HG03378 (cell line): ENCODE results near the gene UNC93B1.

Source experiments
- ATAC-seq: cut with Tn5 transposase; IDR thresholded peaks from one replicate; pipeline ENCODE4 v1.9.1; 2021; ENCODE audit warnings: mild to moderate bottlenecking, moderate library complexity; ENCODE audit not compliant: unreplicated experiment

UNC93B1 gene

DNA sequence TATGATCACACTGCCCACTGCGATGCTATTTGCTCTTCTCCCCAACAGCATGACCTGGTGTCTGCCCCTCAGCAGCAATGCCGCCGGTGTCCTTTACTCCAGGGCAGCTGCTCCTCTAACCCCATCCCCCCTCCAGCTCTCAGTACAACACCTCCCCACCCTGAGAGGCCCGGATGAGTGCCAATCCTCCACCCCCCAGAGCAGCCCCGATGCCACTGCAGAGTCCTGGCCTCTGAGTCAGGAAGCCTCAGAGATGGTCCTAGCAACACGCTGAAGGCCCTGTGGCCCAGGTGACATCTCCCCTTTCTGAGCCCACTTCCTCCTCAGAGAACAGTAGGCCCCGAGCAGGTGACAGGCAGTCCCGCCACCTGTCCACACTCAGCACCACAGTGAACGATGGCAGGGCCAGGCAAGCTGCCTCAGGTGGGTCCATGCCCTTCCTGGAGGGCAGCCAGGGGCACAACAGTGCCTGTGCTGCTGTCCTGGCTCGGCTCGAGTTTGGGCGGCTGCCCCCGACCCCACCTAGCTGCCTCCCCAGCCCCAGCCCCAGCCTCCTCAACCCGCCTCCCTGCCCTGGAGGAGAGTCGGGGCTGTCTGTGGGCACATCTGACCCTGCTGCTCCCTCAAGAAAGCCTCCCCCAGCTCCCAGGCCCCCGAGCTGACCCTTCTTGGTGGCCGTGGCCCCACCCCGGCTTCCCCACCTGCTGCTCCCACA, 22.7 kb upstream of the UNC93B1 start:
- no peak for ATAC-seq

DNA sequence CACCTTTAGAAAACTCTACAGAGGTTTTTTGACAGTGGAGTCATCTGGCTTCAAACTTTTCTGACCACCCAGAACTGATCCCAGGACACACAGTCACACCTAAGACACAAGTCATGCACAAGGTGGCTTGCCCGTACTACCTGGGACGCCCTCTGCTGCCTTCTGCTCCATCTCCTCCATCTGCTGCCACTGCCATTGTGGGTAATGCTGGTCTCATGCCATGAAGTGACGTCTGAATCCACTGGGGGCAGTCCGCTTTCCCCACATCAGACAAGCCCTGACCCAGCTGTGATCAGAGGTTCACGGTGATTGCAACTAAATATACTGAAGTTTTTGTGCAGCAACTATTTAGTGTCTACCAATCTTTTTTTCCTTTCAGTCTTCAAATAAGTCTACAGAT, 21.1 kb upstream of the UNC93B1 start:
- ATAC-seq = no peak

DNA sequence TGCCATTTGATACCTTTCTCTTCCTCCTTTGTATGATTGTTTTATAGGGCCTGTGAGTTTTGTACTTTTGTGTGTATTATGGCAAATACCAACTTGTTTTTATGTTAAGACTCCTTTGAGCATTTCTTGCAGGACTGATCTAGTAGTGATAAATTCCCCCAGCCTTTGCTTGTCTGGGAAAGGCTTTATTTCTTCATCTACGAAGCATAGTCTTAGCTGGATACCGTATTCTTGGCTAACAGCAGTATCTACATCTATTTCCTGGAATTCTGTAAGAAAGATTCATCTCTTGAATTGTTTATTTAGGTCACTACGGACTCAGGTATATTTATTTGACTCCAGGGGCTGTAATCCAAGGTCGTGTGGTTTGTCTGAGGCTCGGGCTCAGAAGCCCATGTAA, 20.6 kb upstream of the UNC93B1 start:
- no peak for ATAC-seq

DNA sequence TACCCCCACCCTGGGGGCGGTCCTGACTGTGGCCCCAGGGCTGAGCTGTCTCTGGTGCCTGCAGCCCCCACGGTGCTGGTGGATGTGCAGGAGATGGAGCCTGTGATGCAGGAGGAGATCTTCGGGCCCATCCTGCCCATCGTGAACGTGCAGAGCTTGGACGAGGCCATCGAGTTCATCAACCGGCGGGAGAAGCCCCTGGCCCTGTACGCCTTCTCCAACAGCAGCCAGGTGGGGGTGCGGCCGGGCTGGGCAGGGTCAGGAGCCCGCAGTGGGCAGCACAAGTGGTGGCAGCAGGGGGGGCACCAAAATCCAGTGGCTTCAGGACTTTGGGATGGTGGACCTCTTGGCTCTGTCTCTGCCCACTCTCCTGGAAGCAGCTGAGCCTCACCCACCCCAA, 18.6 kb upstream of the UNC93B1 start:
- no peak for ATAC-seq

DNA sequence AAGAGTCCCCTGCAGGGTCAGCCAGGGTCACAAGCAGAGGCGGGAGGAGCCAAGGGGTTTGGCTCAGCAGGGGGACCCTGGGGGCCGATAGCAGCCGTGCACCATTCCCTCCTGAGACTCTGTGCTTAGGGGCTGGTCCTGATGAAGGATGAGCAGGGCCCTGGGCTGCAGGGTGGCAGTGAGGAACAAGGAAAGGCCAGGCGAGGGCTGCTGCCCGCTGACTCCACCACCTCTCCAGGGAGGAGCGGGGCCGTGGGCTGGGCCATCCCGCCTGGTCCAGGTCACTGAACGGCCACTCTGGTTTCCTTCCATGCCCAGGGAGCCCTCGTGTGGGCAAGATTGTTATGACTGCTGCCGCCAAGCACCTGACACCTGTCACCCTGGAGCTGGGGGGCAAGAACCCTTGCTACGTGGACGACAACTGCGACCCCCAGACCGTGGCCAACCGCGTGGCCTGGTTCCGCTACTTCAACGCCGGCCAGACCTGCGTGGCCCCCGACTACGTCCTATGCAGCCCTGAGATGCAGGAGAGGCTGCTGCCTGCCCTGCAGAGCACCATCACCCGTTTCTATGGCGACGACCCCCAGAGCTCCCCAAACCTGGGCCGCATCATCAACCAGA, 17.4 kb upstream of the UNC93B1 start:
- ATAC-seq = no peak

DNA sequence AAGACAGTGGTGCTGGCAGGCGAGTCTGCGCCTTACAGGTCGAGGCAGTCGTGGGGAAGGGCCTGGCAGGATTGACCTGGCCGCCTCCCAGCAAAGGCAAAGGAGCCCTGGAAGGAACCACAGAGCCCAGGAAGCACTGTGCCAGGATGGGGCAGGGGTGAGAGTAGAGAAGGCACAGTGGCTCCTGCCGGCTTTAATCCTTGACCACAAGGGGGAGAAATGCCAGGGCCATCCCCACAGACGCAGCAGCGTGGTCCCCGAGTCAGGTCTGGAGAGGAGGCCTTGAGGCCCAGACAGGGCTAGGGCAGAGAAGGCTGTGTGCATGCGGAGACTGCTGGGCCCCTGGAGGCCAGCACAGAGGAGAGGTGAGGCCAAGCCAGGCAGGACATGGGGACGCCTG, 16.7 kb upstream of the UNC93B1 start:
- no peak for ATAC-seq

DNA sequence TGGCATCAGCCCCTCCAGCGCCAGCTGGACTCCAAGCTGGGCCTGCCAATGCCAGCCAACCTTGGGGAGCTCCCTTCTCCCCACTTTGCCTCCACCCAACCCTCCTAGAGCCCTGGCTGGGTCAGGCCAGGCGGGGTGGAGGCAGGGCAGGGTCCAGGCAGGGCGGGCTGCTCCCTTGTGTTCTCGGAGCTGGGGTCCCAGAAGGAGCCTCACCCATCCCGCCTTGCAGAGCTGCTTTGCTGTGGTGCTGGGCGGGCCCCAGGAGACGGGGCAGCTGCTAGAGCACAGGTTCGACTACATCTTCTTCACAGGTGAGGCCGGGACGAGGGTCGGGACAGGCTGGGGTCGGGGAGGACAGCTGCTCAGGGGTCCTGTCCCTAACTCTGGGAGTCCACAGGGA, 15.6 kb upstream of the UNC93B1 start:
- no peak for ATAC-seq

DNA sequence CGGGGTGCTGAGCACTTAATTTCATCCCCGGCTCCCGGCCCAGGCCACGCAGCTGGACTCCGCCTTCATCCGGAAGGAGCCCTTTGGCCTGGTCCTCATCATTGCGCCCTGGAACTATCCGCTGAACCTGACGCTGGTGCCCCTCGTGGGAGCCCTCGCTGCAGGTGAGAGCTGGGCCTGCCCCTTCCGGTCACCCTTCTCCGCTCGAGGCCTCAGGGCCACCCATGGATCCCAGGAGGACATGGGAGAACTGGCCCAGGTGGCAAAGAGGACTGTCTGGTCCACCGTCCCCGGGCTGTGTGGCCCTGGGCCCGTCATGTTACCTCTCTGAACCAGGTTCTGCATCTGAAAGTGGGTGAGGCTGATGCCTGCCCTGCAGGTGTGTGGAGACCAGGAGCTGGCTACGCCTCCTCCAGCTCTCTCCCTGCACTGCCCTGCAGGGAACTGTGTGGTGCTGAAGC, 14.9 kb upstream of the UNC93B1 start:
- ATAC-seq = no peak

DNA sequence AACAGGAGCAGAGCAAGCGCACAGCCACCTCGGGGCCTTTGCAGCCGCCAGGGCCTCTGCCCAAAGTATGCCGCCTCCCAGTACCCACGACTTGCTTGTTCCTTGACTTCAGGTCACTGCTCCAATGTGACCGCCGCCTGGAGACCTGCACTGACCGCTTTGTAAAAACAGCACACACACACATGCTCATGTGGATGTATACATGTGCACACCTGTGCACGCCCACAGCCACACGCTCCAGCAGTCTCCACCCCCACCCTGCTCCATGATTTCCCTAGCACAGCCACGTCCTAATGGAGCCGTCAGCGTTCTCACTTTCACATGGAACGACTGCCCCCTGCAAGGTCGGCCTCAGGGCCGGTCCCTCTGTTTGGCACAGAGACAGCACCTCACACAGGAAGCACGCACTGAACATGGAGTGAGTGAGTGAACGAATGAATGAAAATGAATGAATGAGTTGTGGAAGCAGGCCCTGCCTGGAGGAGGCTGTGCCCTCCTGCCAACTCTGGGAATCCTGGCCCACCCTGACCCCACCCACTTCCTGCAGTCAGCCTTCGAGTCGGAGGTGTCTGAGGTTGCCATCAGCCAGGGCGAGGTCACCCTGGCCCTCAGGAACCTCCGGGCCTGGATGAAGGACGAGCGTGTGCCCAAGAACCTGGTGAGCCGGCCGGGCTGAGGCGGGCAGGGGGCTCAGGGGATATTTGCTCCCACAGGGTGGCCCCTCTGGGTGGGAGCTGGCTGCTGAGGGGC, 14.3 kb upstream of the UNC93B1 start:
- ATAC-seq = no peak

DNA sequence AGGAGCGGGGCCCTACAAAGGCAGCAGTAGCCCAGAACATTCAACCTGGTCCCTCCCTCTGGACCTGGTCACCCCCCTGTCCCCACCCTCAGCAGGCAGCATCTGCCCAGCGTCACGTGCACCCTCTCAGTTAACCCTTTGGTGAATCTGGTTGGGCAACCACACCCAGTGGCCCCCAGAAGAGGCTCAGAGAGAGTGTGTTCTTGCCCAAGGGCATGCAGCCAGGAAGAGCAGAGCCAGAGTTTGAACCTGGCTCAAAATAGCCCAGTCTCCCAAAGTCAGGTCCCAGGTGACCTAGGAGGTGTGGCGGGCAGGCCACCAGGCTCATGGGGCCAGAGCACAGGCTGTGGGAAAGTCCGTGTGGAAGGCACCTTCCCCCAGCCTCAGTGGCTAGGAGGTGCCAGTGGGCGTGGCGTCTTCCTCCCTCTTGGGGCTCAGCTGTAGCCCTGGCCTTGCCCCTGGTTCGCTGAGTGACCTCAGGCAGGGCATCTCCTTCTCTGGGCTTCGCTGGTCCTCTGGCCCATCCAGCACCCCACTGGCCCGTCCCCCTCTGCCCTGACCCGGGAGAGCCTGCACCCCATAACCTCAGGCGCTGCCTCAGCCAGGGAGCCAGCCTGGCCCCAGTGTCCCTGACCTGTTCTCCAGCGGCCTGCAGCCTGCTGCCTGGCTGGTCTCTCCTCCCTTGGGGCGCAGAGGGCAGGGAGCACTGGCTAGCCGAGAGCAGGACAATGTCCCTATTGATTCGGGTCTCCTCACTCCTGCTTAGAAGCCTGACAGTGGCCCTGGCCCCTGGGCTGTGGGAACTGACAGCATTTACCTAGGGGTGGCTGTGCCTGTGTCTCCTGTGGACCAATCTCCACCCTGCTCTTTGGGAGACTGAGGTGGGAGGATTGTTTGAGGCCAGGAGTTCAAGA, 13.3 kb upstream of the UNC93B1 start:
- ATAC-seq = no peak

DNA sequence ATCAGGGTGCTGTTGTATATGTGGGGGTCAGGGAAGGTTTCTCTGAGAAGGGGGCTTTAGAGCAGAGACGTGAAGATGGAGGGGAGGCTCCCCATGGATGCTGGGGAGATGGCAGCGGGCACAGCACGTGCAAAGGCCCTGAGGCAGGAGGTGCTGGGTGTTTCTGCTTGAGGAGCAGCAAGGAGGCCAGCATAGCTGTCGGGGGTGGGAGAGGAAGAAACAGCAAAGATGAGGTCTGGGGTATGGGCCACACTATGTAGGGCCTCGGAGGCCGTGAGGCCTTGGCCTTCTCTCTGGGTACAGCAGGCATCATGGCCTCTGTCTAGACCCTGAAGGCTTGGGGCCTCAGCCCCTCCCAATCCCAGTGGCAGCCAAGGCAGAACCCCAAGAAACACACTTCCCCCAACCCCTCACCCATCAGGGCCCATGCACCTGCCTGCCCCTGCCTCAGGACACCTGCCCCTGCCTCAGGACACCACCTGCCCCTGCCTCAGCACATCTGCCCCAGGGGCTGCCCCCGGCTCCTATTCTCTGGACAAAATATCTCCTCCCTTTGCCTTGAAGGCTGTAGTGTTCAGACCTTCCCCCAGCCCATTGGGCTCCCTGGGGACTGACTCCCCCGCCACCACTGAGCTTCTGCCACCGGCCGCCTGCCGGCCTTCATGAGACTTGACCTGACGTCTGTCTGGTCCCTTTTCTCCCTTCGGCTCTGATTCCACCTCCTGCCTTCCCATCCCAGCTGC, 12.4 kb upstream of the UNC93B1 start:
- ATAC-seq = no peak

DNA sequence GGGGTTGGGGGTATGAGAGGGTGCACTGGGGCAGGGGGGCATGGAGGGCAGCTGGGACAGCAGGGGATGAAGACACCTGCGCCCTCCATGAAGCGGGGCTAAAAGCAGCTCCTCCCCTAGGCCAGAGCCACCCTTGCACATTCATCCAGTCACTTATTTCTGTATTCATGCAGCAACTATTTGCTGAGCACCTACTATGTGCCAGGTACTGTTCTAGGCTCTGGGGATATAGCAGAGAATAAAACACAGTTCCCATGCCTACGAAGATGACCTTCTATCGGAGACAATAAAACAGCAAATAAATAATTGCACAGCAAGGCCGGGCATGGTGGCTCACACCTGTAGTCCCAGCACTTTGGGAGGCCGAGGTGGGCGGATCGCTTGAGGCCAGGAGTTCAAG, 11.6 kb upstream of the UNC93B1 start:
- ATAC-seq = no peak

DNA sequence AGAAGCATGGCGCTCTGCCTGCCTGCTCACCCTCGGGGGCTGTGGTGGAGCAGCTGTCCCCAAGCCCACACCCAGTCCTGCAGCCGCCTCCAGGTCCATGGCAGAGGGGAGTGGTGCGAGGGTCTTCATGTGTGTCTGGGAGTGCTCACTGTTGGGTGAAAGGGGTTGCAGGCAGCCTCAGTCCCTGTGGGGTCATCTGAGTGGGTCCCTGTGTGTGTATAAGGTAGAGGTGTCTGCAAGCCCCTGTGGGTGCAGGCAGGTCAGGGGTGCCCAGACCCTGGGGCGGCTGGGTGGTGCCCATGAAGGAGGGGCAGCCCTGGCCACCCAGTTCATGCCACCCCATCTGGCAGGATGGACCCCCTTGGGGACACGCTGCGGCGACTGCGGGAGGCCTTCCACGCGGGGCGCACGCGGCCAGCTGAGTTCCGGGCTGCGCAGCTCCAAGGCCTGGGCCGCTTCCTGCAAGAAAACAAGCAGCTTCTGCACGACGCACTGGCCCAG, 11.1 kb upstream of the UNC93B1 start:
- ATAC-seq = no peak

DNA sequence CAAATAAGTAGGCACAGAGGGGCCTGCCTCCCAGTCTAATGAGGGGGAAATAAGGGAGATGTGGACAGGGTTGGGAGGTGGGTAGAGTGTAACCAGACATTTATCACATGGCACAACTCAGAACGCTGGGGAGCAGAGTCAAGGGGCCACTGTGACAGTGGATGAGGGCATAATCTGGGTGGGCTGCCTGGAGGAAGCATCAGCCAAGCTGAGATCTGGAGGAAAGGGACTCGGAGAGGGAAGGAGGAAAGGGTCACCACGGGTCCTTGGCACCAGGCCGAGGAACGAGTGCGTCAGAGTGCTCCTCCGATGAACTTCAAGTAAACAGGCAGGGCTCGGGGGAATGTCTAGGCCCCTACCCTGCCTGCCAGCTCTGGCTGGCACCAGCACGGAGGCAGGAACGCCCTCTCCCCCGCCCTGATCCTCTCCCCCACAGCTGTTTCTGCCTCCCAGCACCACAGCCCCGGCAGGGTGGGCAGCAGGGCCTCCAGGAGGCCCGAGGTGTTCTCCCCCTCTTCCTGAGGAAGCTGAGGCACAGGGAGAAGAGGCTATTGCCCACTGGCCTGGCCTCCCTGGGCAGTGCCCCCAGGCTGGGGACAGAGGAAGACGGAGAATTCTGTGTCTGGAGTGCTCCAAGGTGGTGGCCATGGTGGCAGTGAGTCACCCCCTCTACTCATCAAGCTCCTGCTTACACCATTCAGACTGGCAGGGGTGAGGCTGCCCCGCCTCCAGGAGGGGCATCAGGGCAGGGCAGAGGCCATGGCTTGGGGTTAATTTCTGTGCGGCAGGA, 10.5 kb upstream of the UNC93B1 start:
- ATAC-seq = no peak

DNA sequence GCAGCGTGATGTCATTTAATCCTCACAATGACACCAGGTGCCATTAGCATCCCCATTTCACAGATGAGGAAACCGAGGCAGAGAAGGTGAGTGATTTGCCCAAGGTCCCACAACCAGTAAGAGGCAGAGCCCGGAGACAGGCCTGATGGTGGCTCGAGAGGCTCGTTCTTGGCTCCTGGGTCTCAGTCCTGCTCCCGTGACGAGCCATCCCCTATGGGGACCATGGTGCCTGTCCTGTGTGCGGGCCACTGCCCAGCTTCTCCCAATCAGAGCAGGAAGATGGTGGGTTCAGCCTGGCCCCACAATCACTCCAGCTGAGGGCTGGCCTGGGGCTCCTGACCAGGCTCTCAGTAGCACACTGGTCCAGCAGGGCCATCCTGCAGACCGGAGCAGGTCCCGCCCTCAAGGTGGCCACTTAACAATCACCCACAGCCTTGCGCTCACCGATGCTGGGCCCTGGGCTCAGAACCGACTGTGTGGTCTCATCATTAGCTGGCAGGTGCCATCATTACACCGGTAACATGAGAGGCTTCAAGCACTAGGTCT, 9.8 kb upstream of the UNC93B1 start:
- ATAC-seq = no peak

DNA sequence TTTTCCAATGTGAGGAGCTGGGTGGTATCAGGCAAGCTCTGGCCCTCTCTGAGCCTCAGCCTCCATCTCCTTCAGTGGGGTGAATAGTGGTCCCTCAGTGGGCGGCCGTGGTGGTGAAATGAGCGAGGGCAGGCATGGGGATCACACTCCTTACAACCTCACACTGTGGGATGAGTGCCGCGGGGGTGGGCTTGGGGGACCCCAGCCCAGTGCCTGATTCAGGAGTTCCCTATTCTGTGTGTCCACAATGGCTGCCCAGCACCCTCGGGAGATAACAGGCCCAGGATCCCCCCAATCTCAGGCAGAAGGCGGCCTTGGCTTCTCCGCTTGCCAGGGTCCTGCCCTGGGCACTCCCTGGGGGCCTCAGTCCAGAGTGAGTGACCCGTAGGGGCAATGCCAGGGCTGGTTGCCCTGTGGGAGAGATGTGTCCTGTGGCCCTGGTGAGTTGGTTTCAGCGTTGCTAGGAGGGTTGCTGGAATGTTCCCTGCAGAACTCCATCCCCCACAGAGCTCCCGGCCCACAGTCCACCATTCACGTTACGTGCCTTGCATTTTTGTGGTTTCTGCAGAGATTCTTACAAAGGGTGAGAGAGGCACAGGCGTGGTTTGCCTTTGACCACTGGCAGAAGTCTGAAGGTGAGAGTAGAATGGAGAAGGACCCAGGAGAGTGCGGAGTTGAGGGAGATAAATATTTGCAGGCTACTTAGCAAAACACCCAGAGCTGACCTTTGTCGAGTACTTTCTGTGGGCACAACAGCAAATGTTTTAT, 9.1 kb upstream of the UNC93B1 start:
- no peak for ATAC-seq

DNA sequence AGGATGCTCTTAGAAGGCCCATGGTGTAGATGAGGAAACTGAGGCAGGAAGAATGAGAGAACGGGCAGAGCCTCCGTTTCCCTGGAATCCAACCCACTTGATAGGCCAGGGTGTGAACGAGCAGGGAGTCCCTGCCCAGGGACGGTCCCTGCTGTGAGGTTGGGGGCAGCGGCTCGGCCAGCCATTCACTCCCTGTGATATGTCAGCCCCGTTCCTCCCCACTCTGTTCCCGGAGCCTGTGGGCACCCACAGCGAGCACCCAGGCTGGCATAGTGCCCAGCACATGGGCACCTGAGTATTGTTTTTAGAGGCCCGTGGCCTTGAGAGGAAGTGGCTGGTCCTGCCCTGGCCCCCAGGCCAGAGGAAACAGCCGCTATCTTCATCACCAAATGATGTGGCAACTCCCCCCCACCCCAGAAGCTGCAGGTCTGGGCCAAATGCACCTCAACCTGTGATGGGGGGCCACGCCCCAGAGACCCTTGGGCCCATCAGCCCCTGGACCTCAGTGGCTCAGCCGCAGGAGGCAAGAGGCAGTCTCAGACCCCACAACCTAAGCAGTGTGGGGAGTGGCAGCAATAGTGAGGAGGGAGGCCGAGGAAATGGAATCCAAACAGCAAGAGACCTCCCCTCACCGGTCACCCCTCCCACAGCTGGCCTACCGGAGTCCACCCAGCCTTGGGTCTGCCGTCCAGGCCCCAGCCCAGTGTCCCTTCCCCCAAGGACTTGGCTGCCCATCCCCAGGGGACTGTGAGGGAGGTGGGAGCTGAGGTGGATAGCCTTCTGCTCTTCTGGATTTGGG, 8.3 kb upstream of the UNC93B1 start:
- no peak for ATAC-seq
